ENCODE measurements around the gene SEC14L5.

DNA sequence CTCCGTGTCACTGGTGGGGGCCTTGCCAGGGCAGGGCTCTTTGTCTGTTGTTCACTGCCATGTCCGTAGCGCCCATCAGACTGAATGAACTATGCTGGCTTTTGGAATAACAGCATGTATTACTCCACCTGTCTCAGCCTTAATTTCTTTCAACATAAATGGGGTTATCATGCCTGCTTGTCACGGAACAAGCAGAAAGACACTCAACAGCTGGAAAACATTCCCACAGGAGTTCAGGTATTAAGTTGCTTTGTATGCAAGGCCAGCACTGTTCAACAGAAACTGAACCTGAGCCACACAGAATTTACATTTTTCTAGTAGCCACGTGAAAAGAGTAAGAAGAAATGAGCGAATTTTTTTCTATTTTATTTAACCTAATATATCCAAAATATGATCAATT, 34.3 kb upstream of the SEC14L5 start:
- no peak for TF ChIP-seq GATA2 (IDR thresholded peaks at IDR 0.05; ENCODE audit: low read depth, low read length)
- no peak for TF ChIP-seq GATA3 (IDR thresholded peaks at IDR 0.05; ENCODE audit: low read depth, low read length)
